GM12801 (cell line): ENCODE results near the gene ABCA9.

Experiments
- CTCF ChIP-seq: IDR thresholded peaks from one replicate; pipeline ENCODE4 v1.5.1; 2011; ENCODE audit warnings: control low read depth; ENCODE audit not compliant: insufficient read length; ENCODE audit errors: extremely low read depth

ABCA9 gene

GRCh38 chr17:69061721-69062556 lies 1.2 kb upstream of the ABCA9 start:
- TF ChIP-seq CTCF, result no peak

- TF ChIP-seq CTCF, result no peak
Measured at GRCh38 chr17:69059458-69060175, 1.1 kb downstream of the ABCA9 start.

- TF ChIP-seq CTCF, result no peak
Measured at GRCh38 chr17:69058165-69058564, 2.6 kb downstream of the ABCA9 start.

GRCh38 chr17:69057280-69057679 lies 3.4 kb downstream of the ABCA9 start:
- TF ChIP-seq CTCF, result no peak

GRCh38 chr17:69056179-69056823 lies 4.4 kb downstream of the ABCA9 start:
- no peak for TF ChIP-seq CTCF

GRCh38 chr17:69055334-69055733 lies 5.4 kb downstream of the ABCA9 start:
- TF ChIP-seq CTCF, result no peak
